Liver (tissue), 9 donors: ENCODE measurements around the gene CARD8. TPM values are rescaled to one million over a fixed set of nuclear protein-coding genes. Genes with fewer than 3 reads are reported as not detected.

Experiments used
- DNase-seq: peaks from one replicate; pipeline ENCODE4 v3.0.0-alpha.2; 2017; ENCODE audit warnings: low spot score
- H3K27ac ChIP-seq, 2 donors: one replicate each; pipeline ENCODE4 v1.7.0; 2013; ENCODE audit warnings: inconsistent platforms in 2 of 2, low read length in 2 of 2, control low read depth in 1 of 2, low read depth in 1 of 2, mild to moderate bottlenecking in 1 of 2
- H3K27me3 ChIP-seq, 4 donors: one replicate each; pipeline versions ENCODE4 v1.6.1 to v1.7.0; 2013; ENCODE audit warnings: low read length in 3 of 4, inconsistent platforms in 1 of 4, mild to moderate bottlenecking in 1 of 4, moderate library complexity in 1 of 4; ENCODE audit not compliant: control insufficient read depth in 4 of 4, insufficient read depth in 4 of 4
- H3K36me3 ChIP-seq, 4 donors: one replicate each; pipeline versions ENCODE4 v1.6.1 to v1.7.0; 2013; ENCODE audit warnings: low read length in 3 of 4, mild to moderate bottlenecking in 3 of 4, low read depth in 1 of 4, moderate library complexity in 1 of 4; ENCODE audit not compliant: control insufficient read depth in 4 of 4, insufficient read depth in 3 of 4
- H3K4me1 ChIP-seq, 4 donors: one replicate each; pipeline versions ENCODE4 v1.6.1 to v1.7.0; 2013; ENCODE audit warnings: low read length in 3 of 4, mild to moderate bottlenecking in 3 of 4, moderate library complexity in 1 of 4; ENCODE audit not compliant: control insufficient read depth in 4 of 4, insufficient read depth in 4 of 4
- H3K4me3 ChIP-seq, 3 donors: one replicate each; pipeline versions ENCODE4 v1.6.1 to v1.7.0; 2013; ENCODE audit warnings: low read length in 3 of 3, control low read depth in 1 of 3, low read depth in 1 of 3, mild to moderate bottlenecking in 1 of 3
- H3K9ac ChIP-seq, 2 donors: one replicate each; pipeline ENCODE4 v1.7.0; 2013; ENCODE audit warnings: low read length in 2 of 2, mild to moderate bottlenecking in 2 of 2, moderate library complexity in 2 of 2, control low read depth in 1 of 2, low read depth in 1 of 2
- H3K9me3 ChIP-seq, 4 donors: one replicate each; pipeline versions ENCODE4 v1.6.1 to v1.7.0; 2013; ENCODE audit warnings: low read length in 3 of 4; ENCODE audit not compliant: control insufficient read depth in 4 of 4
- ATF3 ChIP-seq: IDR thresholded peaks from 2 replicates; pipeline ENCODE4 v1.6.1; 2016; ENCODE audit warnings: antibody characterized with exemption
- CTCF ChIP-seq: fragments of 150-350 bp; IDR thresholded peaks from 2 replicates; pipeline ENCODE4 v1.5.1; 2017; ENCODE audit warnings: improper control_type of control experiment, low read depth, low read length; ENCODE audit not compliant: missing input control
- EGR1 ChIP-seq, 2 donors: IDR thresholded peaks; 2 replicates each; pipeline ENCODE4 v1.6.1; 2016 to 2018; ENCODE audit warnings: antibody characterized with exemption in 2 of 2, low read depth in 2 of 2
- FOXA1 ChIP-seq: IDR thresholded peaks from 2 replicates; pipeline ENCODE4 v1.6.1; 2016; ENCODE audit warnings: antibody characterized with exemption
- FOXA2 ChIP-seq: IDR thresholded peaks from 2 replicates; pipeline ENCODE4 v1.6.1; 2016; ENCODE audit warnings: antibody characterized with exemption
- GABPA ChIP-seq, 2 donors: IDR thresholded peaks in 1 of 2; conservative IDR thresholded peaks in 1 of 2; 2 replicates each; pipeline ENCODE4 v1.6.1; 2016; ENCODE audit warnings: antibody characterized with exemption in 2 of 2, mild to moderate bottlenecking in 1 of 2, moderate library complexity in 1 of 2
- HNF4A ChIP-seq, 2 donors: conservative IDR thresholded peaks; 2 replicates each; pipeline ENCODE4 v1.6.1; 2016; ENCODE audit warnings: antibody characterized with exemption in 2 of 2, mild to moderate bottlenecking in 2 of 2
- HNF4G ChIP-seq: IDR thresholded peaks from 2 replicates; pipeline ENCODE4 v1.6.1; 2016; ENCODE audit warnings: antibody characterized with exemption
- JUND ChIP-seq, 2 donors: IDR thresholded peaks; 2 replicates each; pipeline ENCODE4 v1.6.1; 2016; ENCODE audit warnings: antibody characterized with exemption in 2 of 2
- MAX ChIP-seq: IDR thresholded peaks from 2 replicates; pipeline ENCODE4 v1.6.1; 2016; ENCODE audit warnings: antibody characterized with exemption
- NR2F2 ChIP-seq: IDR thresholded peaks from 2 replicates; pipeline ENCODE4 v1.6.1; 2016; ENCODE audit warnings: antibody characterized with exemption
- RAD21 ChIP-seq, 2 donors: IDR thresholded peaks; 2 replicates each; pipeline ENCODE4 v1.6.1; 2016; ENCODE audit warnings: antibody characterized with exemption in 2 of 2, mild to moderate bottlenecking in 2 of 2
- REST ChIP-seq: IDR thresholded peaks from 2 replicates; pipeline ENCODE4 v1.6.1; 2016; ENCODE audit warnings: antibody characterized with exemption, mild to moderate bottlenecking
- RXRA ChIP-seq, 2 donors: IDR thresholded peaks; 2 replicates each; pipeline ENCODE4 v1.6.1; 2017 to 2018; ENCODE audit warnings: antibody characterized with exemption in 2 of 2, mild to moderate bottlenecking in 1 of 2
- SP1 ChIP-seq: IDR thresholded peaks from 2 replicates; pipeline ENCODE4 v1.6.1; 2018; ENCODE audit warnings: antibody characterized with exemption, mild to moderate bottlenecking
- TAF1 ChIP-seq: conservative IDR thresholded peaks from 2 replicates; pipeline ENCODE4 v1.6.1; 2016; ENCODE audit warnings: antibody characterized with exemption, mild to moderate bottlenecking
- YY1 ChIP-seq: IDR thresholded peaks from 2 replicates; pipeline ENCODE4 v1.6.1; 2016; ENCODE audit warnings: antibody characterized with exemption, mild to moderate bottlenecking
- ZBTB33 ChIP-seq: IDR thresholded peaks from 2 replicates; pipeline ENCODE4 v1.6.1; 2016; ENCODE audit warnings: antibody characterized with exemption
- WGBS: extraction: QIAGEN DNeasy Blood & Tissue Kit; methylation state at CpG from one replicate; pipeline ENCODE4 v1.1.7; 2013; 5-methylcytosine and 5-hydroxymethylcytosine counted together
- polyA plus RNA-seq, 2 donors: library from polyadenylated mRNA; stranded (reverse) in 1 of 2; unstranded in 1 of 2; fragments of 200-250 nt in 1 of 2; fragments of >200 nt in 1 of 2; fragmentation: Nextera tagmentation in 1 of 2; extraction: Ambion mirVana in 1 of 2; gene quantifications; one replicate each; pipeline versions ENCODE4 v1.2.1 to v1.2.3, GENCODE V29; 2013 to 2015
- total RNA-seq, 2 donors: library from RNA; depleted of rRNA; stranded (reverse); fragments of >200 nt; gene quantifications; one replicate each; pipeline ENCODE4 v1.2.3, GENCODE V29; 2014
- donor health status: healthy.
- donor health status: healthy.
- donor health status: healthy.
- donor health status: healthy.
- donor health status: healthy.

The CARD8 gene
- total and polyA plus RNA-seq, 4 donors: 9.4 to 36.3 (median 22.4) TPM

GRCh38 chr19:48302600-48302959 lies 46.9 kb upstream of the CARD8 start:
- Histone ChIP-seq H3K27ac (no peak overlapping the region), H3K9ac (no peak overlapping the region), H3K27me3 (no peaks in the 10 kb centered on the region), H3K9me3 (no peaks in the 10 kb centered on the region), H3K36me3 (no peaks in the 10 kb centered on the region), H3K4me1 (no peaks in the 10 kb centered on the region), H3K4me3 (no peak overlapping the region)
- DNase-seq: no peak
- WGBS: 90% methylated on average over 12 of the region's 12 CpGs
- TF ChIP-seq MAX (no peak), YY1 (no peak), ATF3 (no peak), TAF1 (no peak), CTCF (no peak), NR2F2 (no peak), REST (no peak), FOXA1 (no peak), JUND (IDR thresholded peaks at IDR 0.05) (no peak), HNF4G (no peak), ZBTB33 (no peak), RXRA (IDR thresholded peaks at IDR 0.05) (no peak), EGR1 (IDR thresholded peaks at IDR 0.05; ENCODE audit: low read depth in 2 of 2) (no peak), SP1 (no peak), GABPA (IDR thresholded peaks at IDR 0.05 in 1 of 2, conservative IDR thresholded peaks at IDR 0.05 in 1 of 2) (no peak), HNF4A (conservative IDR thresholded peaks at IDR 0.05) (no peak), FOXA2 (no peak), RAD21 (IDR thresholded peaks at IDR 0.05) (no peak)
